Renal cortex interstitium (tissue), 15 donors: ENCODE measurements around the gene SRSF6. TPM values are rescaled to one million over a fixed set of nuclear protein-coding genes. Genes with fewer than 3 reads are reported as not detected.
"Not testable (repeated sequence)": the region's sequence is repeated elsewhere in the genome, so short reads cannot be mapped to it uniquely, and the experiment has no call there.

Source experiments
- DNase-seq, 11 donors: peaks; one replicate each; pipeline ENCODE4 v3.0.0-alpha.2; 2013; ENCODE audit warnings: low read depth in 9 of 11, low spot score in 4 of 11; ENCODE audit errors: extremely low read depth in 1 of 11
- long read RNA-seq, 16 experiments: transcript quantifications; one replicate each; lab custom pipeline, GENCODE V29; 2026
- polyA plus RNA-seq, 3 donors: library from polyadenylated mRNA; unstranded; fragments of 120-200 nt; gene quantifications; one replicate each; pipeline ENCODE4 v1.2.1, GENCODE V29; 2013; ENCODE audit not compliant: insufficient read length in 3 of 3

The SRSF6 gene
- 100 to 1,000 TPM; 328 to 393 (median 344) TPM for polyA plus RNA-seq
- long read RNA-seq, donor 1, full-length matches to known transcripts: 13 of 18 reads
- long read RNA-seq, donor 1, partial matches to known transcripts: 5 of 18 reads
- long read RNA-seq, donor 1, other reads (novel, unspliced or antisense): 0 of 18 reads
- long read RNA-seq, donor 2, full-length matches to known transcripts: 24 of 24 reads
- long read RNA-seq, donor 2, partial matches to known transcripts: 0 of 24 reads
- long read RNA-seq, donor 2, other reads (novel, unspliced or antisense): 0 of 24 reads
- long read RNA-seq, donor 3, full-length matches to known transcripts: 32 of 56 reads
- long read RNA-seq, donor 3, partial matches to known transcripts: 19 of 56 reads
- long read RNA-seq, donor 3, other reads (novel, unspliced or antisense): 5 of 56 reads
- long read RNA-seq, donor 4, full-length matches to known transcripts: 14 of 45 reads
- long read RNA-seq, donor 4, partial matches to known transcripts: 13 of 45 reads
- long read RNA-seq, donor 4, other reads (novel, unspliced or antisense): 18 of 45 reads
- long read RNA-seq, donor 5, full-length matches to known transcripts: 28 of 96 reads
- long read RNA-seq, donor 5, partial matches to known transcripts: 56 of 96 reads
- long read RNA-seq, donor 5, other reads (novel, unspliced or antisense): 12 of 96 reads
- long read RNA-seq, donor 6, full-length matches to known transcripts: 13 of 552 reads
- long read RNA-seq, donor 6, partial matches to known transcripts: 534 of 552 reads
- long read RNA-seq, donor 6, other reads (novel, unspliced or antisense): 5 of 552 reads
- long read RNA-seq, donor 7, full-length matches to known transcripts: 19 of 47 reads
- long read RNA-seq, donor 7, partial matches to known transcripts: 22 of 47 reads
- long read RNA-seq, donor 7, other reads (novel, unspliced or antisense): 6 of 47 reads
- long read RNA-seq, donor 8, full-length matches to known transcripts: 21 of 82 reads
- long read RNA-seq, donor 8, partial matches to known transcripts: 25 of 82 reads
- long read RNA-seq, donor 8, other reads (novel, unspliced or antisense): 36 of 82 reads
- long read RNA-seq, donor 9, full-length matches to known transcripts: 18 of 39 reads
- long read RNA-seq, donor 9, partial matches to known transcripts: 8 of 39 reads
- long read RNA-seq, donor 9, other reads (novel, unspliced or antisense): 13 of 39 reads
- long read RNA-seq, donor 10, full-length matches to known transcripts: 33 of 46 reads
- long read RNA-seq, donor 10, partial matches to known transcripts: 13 of 46 reads
- long read RNA-seq, donor 10, other reads (novel, unspliced or antisense): 0 of 46 reads
- long read RNA-seq, donor 11, full-length matches to known transcripts: 17 of 23 reads
- long read RNA-seq, donor 11, partial matches to known transcripts: 6 of 23 reads
- long read RNA-seq, donor 11, other reads (novel, unspliced or antisense): 0 of 23 reads
- long read RNA-seq, donor 12, full-length matches to known transcripts: 11 of 18 reads
- long read RNA-seq, donor 12, partial matches to known transcripts: 0 of 18 reads
- long read RNA-seq, donor 12, other reads (novel, unspliced or antisense): 7 of 18 reads
- long read RNA-seq, donor 13, full-length matches to known transcripts: 29 of 36 reads
- long read RNA-seq, donor 13, partial matches to known transcripts: 7 of 36 reads
- long read RNA-seq, donor 13, other reads (novel, unspliced or antisense): 0 of 36 reads
- long read RNA-seq, donor 14, full-length matches to known transcripts: 27 of 310 reads
- long read RNA-seq, donor 14, partial matches to known transcripts: 283 of 310 reads
- long read RNA-seq, donor 14, other reads (novel, unspliced or antisense): 0 of 310 reads
- long read RNA-seq, donor 15, full-length matches to known transcripts: 15 of 15 reads
- long read RNA-seq, donor 15, partial matches to known transcripts: 0 of 15 reads
- long read RNA-seq, donor 15, other reads (novel, unspliced or antisense): 0 of 15 reads
- long read RNA-seq, donor 16, full-length matches to known transcripts: 54 of 122 reads
- long read RNA-seq, donor 16, partial matches to known transcripts: 30 of 122 reads
- long read RNA-seq, donor 16, other reads (novel, unspliced or antisense): 38 of 122 reads

- peak; percentile 86 to 97 (median 92) for DNase-seq
These were observed at the start of gene SRSF6 for GRCh38 chr20:43457640-43458421. SRSF6 (plus strand) TSS chr20:43457896; CDS start chr20:43458034, 138 bp downstream.

DNA sequence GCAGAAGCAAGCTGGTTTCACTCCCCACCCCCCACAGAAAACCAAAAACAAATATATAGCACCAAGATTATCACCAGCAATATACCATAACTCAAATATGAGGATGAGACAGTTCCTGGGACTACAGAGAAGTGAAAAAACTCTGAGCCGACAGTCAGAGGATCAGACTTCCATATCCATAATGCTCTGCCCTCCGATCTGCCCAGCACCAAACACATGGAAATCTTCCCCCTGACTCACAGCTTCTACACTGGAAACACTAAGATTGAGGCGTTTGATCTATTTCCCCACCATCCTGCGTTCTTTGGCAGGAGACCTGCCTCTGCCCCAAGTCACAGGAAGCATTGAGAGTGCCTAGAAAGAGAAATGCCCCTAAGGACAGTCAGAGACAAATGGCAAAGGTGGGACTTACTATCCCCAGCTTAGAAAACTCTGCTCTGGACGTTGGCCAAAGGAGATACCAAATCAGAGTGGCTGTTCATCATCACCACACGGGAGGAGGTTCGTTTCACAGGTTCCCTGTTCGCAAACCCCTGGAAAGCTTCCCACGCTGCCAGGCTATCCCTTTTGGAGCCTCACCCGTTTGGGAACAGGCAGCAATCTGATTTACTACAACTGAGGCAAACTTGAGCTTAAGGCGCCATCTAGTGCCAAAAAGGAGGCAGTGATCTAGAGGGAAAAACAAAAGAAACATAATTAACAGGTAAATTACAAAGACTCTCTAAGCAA, 48.7 kb upstream of the SRSF6 start:
- peak in 1 of 11 donors; percentile 7 for DNase-seq

GRCh38 chr20:43409577-43409913, 48.2 kb upstream of the SRSF6 start:
- no peak for DNase-seq

- DNase-seq: no peak
These were observed 41.9 kb upstream of the SRSF6 start for GRCh38 chr20:43415661-43416430.

GRCh38 chr20:43416591-43417228, 41.0 kb upstream of the SRSF6 start:
- DNase-seq: no peak

DNA sequence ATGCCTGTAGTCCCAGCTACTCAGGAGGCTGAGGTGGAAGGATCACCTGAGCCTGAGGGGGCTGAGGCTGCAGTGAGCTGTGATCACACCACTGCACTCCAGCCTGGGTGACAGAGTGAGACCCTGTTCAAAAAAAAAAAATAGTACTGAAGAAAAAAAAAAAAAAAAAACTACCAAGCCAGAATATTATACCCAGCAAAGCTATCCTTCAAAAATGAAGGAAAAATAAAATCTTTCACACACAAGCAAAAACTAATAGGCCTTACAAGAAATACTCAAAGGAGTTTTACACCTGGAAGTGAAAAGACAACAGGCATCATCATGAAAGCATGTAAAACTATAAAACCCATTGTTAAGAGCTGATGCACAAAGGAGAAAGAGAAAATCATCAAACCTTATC, 37.5 kb upstream of the SRSF6 start:
- DNase-seq: no peak

GRCh38 chr20:43420913-43421312, 36.8 kb upstream of the SRSF6 start:
- DNase-seq: not testable (repeated sequence)

- DNase-seq: no peak
These were observed 31.5 kb upstream of the SRSF6 start for GRCh38 chr20:43426172-43426571.

GRCh38 chr20:43430265-43431133, 27.2 kb upstream of the SRSF6 start:
- DNase-seq: no peak

GRCh38 chr20:43431134-43431519, 26.6 kb upstream of the SRSF6 start:
- no peak for DNase-seq

DNA sequence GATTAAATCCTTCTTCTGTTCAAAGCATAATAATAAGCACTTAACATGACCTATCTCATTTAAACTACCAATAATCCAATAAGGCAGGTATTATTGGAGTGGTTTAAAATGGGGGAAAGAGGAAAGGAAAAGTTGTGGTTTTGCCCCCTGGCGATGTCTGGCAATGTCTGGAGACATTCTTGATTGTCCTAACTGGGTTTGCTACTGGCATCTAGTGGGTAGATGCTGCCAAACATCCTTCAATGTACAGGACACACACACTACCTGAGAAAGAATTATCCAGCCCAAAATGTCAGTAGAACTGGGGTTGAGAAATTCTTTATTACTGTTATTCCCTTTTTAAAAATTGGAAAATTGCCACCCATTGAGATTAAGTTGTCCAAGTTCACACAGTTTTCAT, 25.2 kb upstream of the SRSF6 start:
- no peak for DNase-seq

DNA sequence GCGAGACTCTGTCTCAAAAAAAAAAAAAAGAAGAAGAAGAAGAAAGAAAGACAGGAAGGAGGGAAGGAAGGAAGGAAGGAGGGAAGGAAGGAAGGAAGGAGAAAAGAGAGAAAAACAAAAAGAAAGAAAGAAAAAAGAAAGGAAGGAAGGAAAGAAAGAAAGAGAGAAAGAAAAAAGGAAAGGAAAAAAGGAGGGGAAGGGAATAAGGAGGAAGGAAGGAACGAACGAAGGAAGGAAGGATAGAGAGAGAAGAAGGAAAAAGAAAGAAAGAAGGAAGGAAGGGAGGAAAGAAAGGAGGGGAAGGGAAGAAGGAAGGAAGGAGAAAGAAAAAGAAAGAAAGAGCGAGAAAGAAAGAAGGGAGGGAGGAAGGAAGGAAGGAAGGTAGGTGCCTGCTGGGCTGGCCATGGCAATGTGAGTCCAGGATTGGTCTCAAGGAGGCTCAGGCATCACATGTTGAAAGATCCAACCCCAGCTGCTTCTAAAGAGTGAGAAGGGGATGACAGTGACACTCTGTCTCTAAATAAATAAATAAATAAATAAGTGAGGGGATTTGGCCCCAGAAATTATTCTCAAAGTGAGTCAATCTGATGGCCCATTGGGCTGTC, 24.3 kb upstream of the SRSF6 start:
- no peak for DNase-seq

GRCh38 chr20:43434565-43434964, 23.1 kb upstream of the SRSF6 start:
- no peak for DNase-seq
